ENCODE data around the gene OR51A7. TPM values are rescaled to one million over a fixed set of nuclear protein-coding genes. Genes with fewer than 3 reads are reported as not detected.
"Not testable (repeated sequence)": the region's sequence is repeated elsewhere in the genome, so short reads cannot be mapped to it uniquely, and the experiment has no call there.

Gene OR51A7, protein sequence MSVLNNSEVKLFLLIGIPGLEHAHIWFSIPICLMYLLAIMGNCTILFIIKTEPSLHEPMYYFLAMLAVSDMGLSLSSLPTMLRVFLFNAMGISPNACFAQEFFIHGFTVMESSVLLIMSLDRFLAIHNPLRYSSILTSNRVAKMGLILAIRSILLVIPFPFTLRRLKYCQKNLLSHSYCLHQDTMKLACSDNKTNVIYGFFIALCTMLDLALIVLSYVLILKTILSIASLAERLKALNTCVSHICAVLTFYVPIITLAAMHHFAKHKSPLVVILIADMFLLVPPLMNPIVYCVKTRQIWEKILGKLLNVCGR
- not detected for total RNA-seq

DNA sequence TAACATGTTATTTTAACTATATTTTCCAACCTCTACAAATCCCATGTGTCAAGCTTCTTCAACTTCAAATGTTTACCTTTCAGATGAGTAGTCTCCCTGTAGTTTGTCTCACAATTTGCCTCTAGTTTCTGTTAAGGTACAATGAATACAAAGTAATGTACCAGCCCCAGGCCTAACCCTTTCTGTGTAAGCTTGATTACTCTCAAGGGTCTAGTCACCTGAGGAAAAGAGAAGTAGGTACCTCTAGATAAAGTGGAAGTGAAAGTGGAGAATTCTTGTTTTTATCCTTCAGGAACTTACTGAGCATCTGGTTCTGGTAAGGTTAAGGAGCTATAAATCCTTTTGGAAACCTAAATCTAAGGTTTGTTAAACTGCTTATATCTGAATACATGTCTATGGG lies at the start of gene OR51A7:
Gene OR51A7, plus strand, starts transcription at position 300 of the 400 bp plus-strand sequence. CDS start 3,587 bp downstream, outside the sequence.
- DNase-seq, result no peak

GRCh38 chr11:4854286-4854685 lies 49.3 kb upstream of the OR51A7 start:
- DNase-seq, result not testable (repeated sequence)

DNA sequence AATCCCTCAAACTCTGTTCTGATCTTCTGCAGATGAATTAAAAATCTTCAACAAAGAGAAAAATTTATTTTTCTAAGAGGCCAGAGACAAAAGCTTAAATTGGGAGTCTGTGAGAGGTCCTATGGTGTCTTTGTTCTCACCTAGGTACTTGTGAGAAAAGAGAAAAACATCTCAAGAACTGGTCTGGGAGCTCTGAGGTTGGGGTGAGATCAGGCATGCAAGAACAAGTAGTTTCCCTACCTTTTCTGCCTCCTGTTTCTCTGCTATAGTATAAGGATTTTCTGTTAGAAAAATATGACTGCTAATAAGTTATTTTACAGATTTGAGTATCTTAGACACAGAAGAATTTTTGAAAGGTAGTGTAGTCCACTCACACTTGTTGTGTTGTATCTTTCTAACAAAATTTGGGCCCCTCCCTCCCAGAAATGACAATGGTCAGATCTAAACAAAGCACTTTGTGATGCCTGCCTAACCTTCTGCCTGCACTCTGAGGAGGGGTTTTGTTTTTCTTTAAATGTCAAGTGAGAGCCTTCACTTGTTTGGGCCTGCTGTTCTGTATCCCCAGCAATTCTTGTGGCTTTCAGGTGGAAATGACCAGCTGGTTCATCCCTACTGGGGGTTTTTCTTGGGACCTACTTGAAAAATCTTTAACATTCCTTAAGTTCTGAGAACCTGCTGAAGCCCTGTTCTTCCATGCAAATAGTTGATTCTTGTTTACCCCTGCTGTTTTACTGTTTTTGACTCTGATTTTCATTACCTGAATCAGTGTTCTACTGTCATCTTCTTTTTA lies 40.9 kb upstream of the OR51A7 start:
- DNase-seq, result no peak

- no peak for DNase-seq
Measured at GRCh38 chr11:4863876-4864275, 39.7 kb upstream of the OR51A7 start.

DNA sequence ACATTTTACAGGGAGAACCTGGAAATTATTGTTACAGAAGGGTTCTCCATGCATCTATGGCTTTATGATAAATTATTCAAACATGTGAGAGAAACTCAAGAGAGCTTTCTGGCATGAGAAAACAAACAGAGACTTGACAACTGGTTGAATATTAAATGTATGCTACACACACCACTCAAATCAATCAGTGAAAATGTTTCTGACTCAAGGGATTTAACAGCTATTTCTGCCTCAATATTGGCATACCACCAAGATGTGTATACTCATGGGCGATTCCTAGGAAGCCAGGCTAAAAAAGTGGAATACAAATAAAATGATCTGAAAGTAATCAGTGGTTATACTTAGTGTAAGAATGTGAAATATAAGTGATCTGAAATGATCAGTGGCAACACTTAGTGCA lies 37.7 kb upstream of the OR51A7 start:
- DNase-seq, result no peak

GRCh38 chr11:4881188-4881587 lies 22.4 kb upstream of the OR51A7 start:
- DNase-seq, result no peak

- no peak for DNase-seq
Measured at GRCh38 chr11:4881860-4882500, 21.6 kb upstream of the OR51A7 start, which contains the start of gene OR51T1. Gene OR51T1 (plus strand): TSS chr11:4881900. CDS start chr11:4881900, 0 bp downstream.

DNA sequence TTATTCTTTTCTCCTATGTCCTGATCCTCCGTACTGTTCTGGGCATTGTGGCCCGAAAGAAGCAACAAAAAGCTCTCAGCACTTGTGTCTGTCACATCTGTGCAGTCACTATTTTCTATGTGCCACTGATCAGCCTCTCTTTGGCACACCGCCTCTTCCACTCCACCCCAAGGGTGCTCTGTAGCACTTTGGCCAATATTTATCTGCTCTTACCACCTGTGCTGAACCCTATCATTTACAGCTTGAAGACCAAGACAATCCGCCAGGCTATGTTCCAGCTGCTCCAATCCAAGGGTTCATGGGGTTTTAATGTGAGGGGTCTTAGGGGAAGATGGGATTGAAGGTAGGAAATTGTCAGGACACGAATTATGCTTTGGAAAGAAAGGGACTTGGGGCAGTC lies 21.0 kb upstream of the OR51A7 start:
- DNase-seq, result no peak

DNA sequence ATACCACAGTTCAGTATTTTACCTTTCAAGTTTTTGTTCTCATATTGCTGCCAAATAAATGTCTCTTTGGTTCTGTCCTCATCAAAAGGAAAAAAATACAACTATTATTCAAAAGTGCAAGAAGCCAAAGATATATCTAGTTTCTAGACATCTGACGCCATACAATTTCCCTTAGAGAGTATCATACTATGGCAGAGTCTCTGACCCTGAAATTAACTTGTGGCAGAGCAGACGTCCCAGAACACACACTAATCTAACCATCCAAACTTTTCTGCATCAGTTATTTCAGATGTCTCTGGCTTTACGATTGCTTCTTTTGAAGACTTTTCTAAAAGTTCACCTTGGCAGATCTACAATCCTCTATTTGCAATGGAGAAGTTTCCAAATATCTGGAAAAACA lies 19.2 kb upstream of the OR51A7 start:
- no peak for DNase-seq

DNA sequence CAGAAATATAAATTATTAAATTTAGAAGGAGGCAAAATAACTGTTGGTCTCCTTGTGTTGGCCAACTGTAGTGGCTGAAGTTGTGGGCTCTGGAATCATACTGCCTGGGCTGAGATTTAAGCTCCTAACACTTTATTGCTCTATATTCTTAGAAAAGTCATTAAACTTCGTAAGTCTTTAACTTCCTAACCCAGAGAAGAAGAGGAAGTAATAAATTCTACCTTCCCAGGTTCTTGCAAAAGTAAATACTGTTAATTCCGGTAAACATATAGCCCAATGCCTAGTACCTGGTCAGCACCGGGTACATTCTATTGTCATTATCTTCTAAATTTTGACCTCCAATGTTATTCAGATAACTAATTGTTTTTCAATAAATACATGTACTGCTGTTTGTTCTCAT lies 17.4 kb upstream of the OR51A7 start:
- DNase-seq, result no peak

DNA sequence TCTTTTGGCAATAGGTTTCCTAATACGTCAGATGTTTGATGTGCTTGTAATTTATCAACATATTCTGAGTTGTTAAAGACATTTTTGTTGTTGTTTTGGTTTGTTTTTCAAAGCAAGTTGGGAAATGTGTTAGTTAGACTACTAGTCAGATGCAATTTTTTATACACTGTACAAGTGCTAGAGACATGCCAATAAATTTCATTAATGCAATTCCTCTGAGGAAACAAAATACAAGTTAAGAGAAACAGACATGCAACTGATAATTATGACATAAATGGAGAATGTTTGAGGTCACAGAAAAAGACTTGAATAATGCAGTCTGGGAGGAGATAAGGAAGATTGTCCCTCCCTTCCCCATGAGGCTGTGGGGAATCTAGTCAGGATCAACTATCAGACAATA lies 16.0 kb upstream of the OR51A7 start:
- DNase-seq, result no peak

- DNase-seq, result no peak
Measured at GRCh38 chr11:4890279-4890678, 13.3 kb upstream of the OR51A7 start.

- no peak for DNase-seq
Measured at GRCh38 chr11:4891996-4892640, 11.5 kb upstream of the OR51A7 start.

GRCh38 chr11:4916581-4916980 lies 13.0 kb downstream of the OR51A7 start:
- DNase-seq, result no peak

- no peak for DNase-seq
Measured at GRCh38 chr11:4919250-4919649, 15.7 kb downstream of the OR51A7 start, which contains the start of gene OR51G2. Gene OR51G2 (minus strand): TSS chr11:4919350. CDS start chr11:4915663, 3,687 bp downstream.

- DNase-seq, result no peak
Measured at GRCh38 chr11:4921796-4922195, 18.2 kb downstream of the OR51A7 start.

DNA sequence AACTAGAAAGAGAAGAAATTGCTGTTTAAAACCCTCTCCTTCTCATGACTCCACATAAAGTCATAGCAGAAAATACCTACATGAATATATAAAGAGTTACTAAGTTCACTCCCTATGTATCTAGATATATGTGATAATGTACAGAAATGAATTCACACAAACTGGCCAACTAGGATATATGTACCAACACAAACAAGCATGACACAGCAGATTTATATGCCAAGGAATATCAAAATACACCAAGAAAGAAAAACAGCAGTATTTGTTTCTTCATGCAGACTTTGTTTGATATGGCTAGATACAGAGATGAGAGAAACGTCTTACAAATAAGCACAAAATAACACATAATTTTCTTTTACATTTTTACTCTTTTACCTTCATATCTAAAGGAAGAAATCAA lies 18.7 kb downstream of the OR51A7 start:
- DNase-seq, result no peak

DNA sequence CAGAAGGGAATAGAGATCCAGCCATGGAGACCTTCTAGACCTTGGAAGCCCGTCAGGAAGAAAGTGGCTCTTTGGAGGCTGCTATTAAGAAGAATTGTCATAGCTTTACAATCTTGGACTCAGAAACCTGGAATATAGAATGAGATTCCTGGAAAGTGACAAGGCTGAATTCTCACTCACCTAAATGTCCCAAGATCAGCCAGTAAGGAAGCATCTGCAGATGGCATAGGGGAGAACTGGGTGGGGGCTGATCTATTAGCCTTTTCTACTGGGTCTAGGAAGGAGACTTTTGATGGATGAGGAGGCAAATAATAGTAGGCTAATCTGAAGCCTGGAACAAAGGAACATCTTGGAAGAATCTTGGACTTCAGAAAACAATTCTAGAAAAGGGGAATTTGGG lies 20.7 kb downstream of the OR51A7 start, which contains the start of gene OR51G1:
Gene OR51G1, minus strand, starts transcription at position 101 of the 400 bp plus-strand sequence. Its CDS starts 0 bp downstream, at position 101.
- DNase-seq, result no peak

GRCh38 chr11:4926608-4927007 lies 23.0 kb downstream of the OR51A7 start:
- no peak for DNase-seq

- no peak for DNase-seq
Measured at GRCh38 chr11:4932751-4933150, 29.2 kb downstream of the OR51A7 start.

GRCh38 chr11:4936745-4937144 lies 33.2 kb downstream of the OR51A7 start:
- no peak for DNase-seq

GRCh38 chr11:4947505-4947904 lies 43.9 kb downstream of the OR51A7 start, which contains the start of gene OR51A4:
Gene OR51A4 (minus strand): TSS chr11:4947605. CDS start chr11:4947100, 505 bp downstream.
- no peak for DNase-seq

- DNase-seq, result not testable (repeated sequence)
Measured at GRCh38 chr11:4955613-4956012, 52.0 kb downstream of the OR51A7 start, which contains the start of gene OR51A2. Gene OR51A2 (minus strand): TSS chr11:4955713. CDS start chr11:4955713, 0 bp downstream.
